Activated CD4-positive, alpha-beta T cell treated with anti-CD3 and anti-CD28 coated beads for 36 hours (primary cell): ENCODE results near the gene CHN2. TPM values are rescaled to one million over a fixed set of nuclear protein-coding genes. Genes with fewer than 3 reads are reported as not detected.
"Not testable (repeated sequence)": the region's sequence is repeated elsewhere in the genome, so short reads cannot be mapped to it uniquely, and the experiment has no call there.

Experiments used
- ATAC-seq: fragments of 200-7000 bp; cut with Tn5 transposase; one replicate; pipeline ENCODE4 v1.10.0; 2021; ENCODE audit warnings: mild to moderate bottlenecking, moderate library complexity
- CTCF ChIA-PET: fragments of 350-600 bp; sonication (Branson Sonifier 250); formaldehyde crosslinking; loops from one replicate; lab custom pipeline; 2021; ENCODE audit warnings: antibody characterized with exemption; lab: Charles Lee
- POLR2A ChIA-PET: fragments of 350-600 bp; sonication (Branson Sonifier 250); formaldehyde crosslinking; loops from one replicate; lab custom pipeline; 2021; ENCODE audit warnings: antibody characterized with exemption, inconsistent platforms; lab: Charles Lee
- DNase-seq: peaks from one replicate; pipeline ENCODE4 v3.0.0-alpha.2; 2020
- H3K27ac Mint-ChIP-seq: one replicate; pipeline ENCODE4 v1.8.0; 2021; ENCODE audit warnings: mixed read lengths
- H3K27me3 Mint-ChIP-seq: one replicate; pipeline ENCODE4 v1.8.0; 2021; ENCODE audit warnings: mixed read lengths
- H3K36me3 Mint-ChIP-seq: one replicate; pipeline ENCODE4 v1.8.0; 2021; ENCODE audit warnings: low read depth, mixed read lengths
- H3K4me1 Mint-ChIP-seq: one replicate; pipeline ENCODE4 v1.8.0; 2021; ENCODE audit warnings: mixed read lengths
- H3K4me3 Mint-ChIP-seq: one replicate; pipeline ENCODE4 v1.8.0; 2021; ENCODE audit warnings: mild to moderate bottlenecking, moderate library complexity, mixed read lengths
- H3K9me3 Mint-ChIP-seq: one replicate; pipeline ENCODE4 v1.8.0; 2021; ENCODE audit warnings: low read depth, mixed read lengths
- intact Hi-C, 2 experiments: fragments of 100-400 bp; cut with DNase I in 1 of 2; cut with micrococcal nuclease in 1 of 2; formaldehyde crosslinking; loops; one replicate each; pipeline versions ENCODE4 v1.14.2 to v1.15.1; 2022 to 2024; cut with DNase I, micrococcal nuclease
- total RNA-seq, 2 experiments: library from RNA; stranded (reverse); gene quantifications; one replicate each; pipeline ENCODE4 v1.2.3, GENCODE V29; 2021

The CHN2 gene
- total RNA-seq, 2 experiments from 2014 or later = 0.25 to 0.39 TPM

GRCh38 chr7:29528526-29528925 lies 334.0 kb downstream of the CHN2 start:
- H3K27me3 Mint-ChIP-seq = peaks cover 11% of the 10 kb centered on the region
- DNase-seq, H3K4me3 Mint-ChIP-seq, intact Hi-C loops, POLR2A ChIA-PET, H3K27ac Mint-ChIP-seq, H3K36me3 Mint-ChIP-seq, ATAC-seq, H3K9me3 Mint-ChIP-seq, H3K4me1 Mint-ChIP-seq: not testable (repeated sequence)
- CTCF ChIA-PET = interaction anchor here (1.3 kb wide), 1 partner anchor 77 kb away, joined by 3 read pairs; no protein-coding TSS in a partner anchor

Other genes with a start within 250 kb of the CHN2 start
- gene TRIL, start 236.4 kb upstream of the CHN2 start, total RNA-seq = not detected
- gene CPVL, start 48.2 kb upstream of the CHN2 start, total RNA-seq = not detected